Transverse colon (tissue), 4 donors: Measurements from ENCODE around the gene OPN3. TPM values are rescaled to one million over a fixed set of nuclear protein-coding genes. Genes with fewer than 3 reads are reported as not detected.
A peak's percentile ranks its signal among the peaks of the same experiment; 100 is the strongest.

Experiments
- DNase-seq: peaks from one replicate; pipeline ENCODE4 v3.0.0-alpha.2; 2019
- H3K27ac ChIP-seq, 4 donors: fragments of 200-600 bp; sonication (generic); 2 replicates each; pipeline ENCODE4 v1.5.1; 2016 to 2018; ENCODE audit warnings: inconsistent platforms in 4 of 4
- H3K27me3 ChIP-seq: fragments of 200-600 bp; sonication (generic); 2 replicates; pipeline ENCODE4 v1.5.1; 2017; ENCODE audit warnings: inconsistent platforms
- H3K36me3 ChIP-seq, 4 donors: fragments of 200-600 bp; sonication (generic); 2 replicates each; pipeline ENCODE4 v1.5.1; 2017 to 2019; ENCODE audit warnings: inconsistent platforms in 4 of 4
- H3K4me1 ChIP-seq, 4 donors: fragments of 200-600 bp; sonication (generic); 2 replicates each; pipeline ENCODE4 v1.5.1; 2017 to 2020; ENCODE audit warnings: inconsistent platforms in 4 of 4
- H3K4me3 ChIP-seq, 4 donors: fragments of 200-600 bp; sonication (generic); 1 replicate in 1 of 4; 2 replicates in 3 of 4; pipeline versions ENCODE4 v1.5.1 to v1.6.1; 2017 to 2019; ENCODE audit warnings: inconsistent platforms in 4 of 4
- H3K9me3 ChIP-seq, 2 donors: fragments of 200-600 bp; sonication (generic); 2 replicates each; pipeline ENCODE4 v1.5.1; 2017 to 2019; ENCODE audit warnings: inconsistent platforms in 2 of 2
- CTCF ChIP-seq, 5 experiments: fragments of 200-600 bp in 3 of 5; fragments of 450-650 bp in 2 of 5; sonication (generic) in 3 of 5; IDR thresholded peaks; 1 replicate in 2 of 5; 2 replicates in 3 of 5; pipeline ENCODE4 v1.5.1; 2016 to 2017; ENCODE audit warnings: antibody characterized with exemption in 5 of 5, inconsistent platforms in 3 of 5, mild to moderate bottlenecking in 2 of 5, moderate library complexity in 1 of 5
- EP300 ChIP-seq: sonication (generic); formaldehyde crosslinking; IDR thresholded peaks from one replicate; pipeline ENCODE4 v1.6.1; 2017; ENCODE audit warnings: antibody characterized with exemption, low read depth
- POLR2A ChIP-seq: fragments of 450-650 bp; IDR thresholded peaks from one replicate; pipeline ENCODE4 v1.6.1; 2016; ENCODE audit warnings: antibody characterized with exemption, mild to moderate bottlenecking, moderate library complexity
- POLR2AphosphoS5 ChIP-seq, 3 donors: sonication (generic); formaldehyde crosslinking; IDR thresholded peaks; one replicate each; pipeline ENCODE4 v1.6.1; 2016; ENCODE audit warnings: antibody characterized with exemption in 3 of 3
- WGBS, 2 donors: methylation state at CpG; one replicate each; pipeline ENCODE4 v1.1.5; 2018; ENCODE audit warnings: low coverage in 1 of 2; 5-methylcytosine and 5-hydroxymethylcytosine counted together
- in situ Hi-C, 4 donors: fragments of 200-750 bp; cut with MboI; loops; one replicate each; pipeline versions ENCODE4 v1.15.0 to v1.15.1; 2017; ENCODE audit warnings: low sequenced_read_pairs in 3 of 4, low pct_ligation_motif_present in 1 of 4, low pct_unique_long_range_greater_than_20kb in 1 of 4
- intact Hi-C: fragments of 100-400 bp; cut with DNase I; formaldehyde crosslinking; loops from one replicate; pipeline ENCODE4 v1.15.1; 2023; ENCODE audit warnings: low total_unique reads
- total RNA-seq, 4 donors: library from RNA; depleted of rRNA; stranded (reverse); fragments of >200 nt; gene quantifications; one replicate each; pipeline ENCODE4 v1.1.0, GENCODE V29; 2016

OPN3 gene
- total RNA-seq, 4 donors from 2014 or later = 23.5 to 107 (median 49.3) TPM

GRCh38 chr1:241638099-241638682, 2.0 kb downstream of the OPN3 start:
- no peak for DNase-seq
- Histone ChIP-seq H3K4me3 (peak overlapping the region in 1 of 4 donors; percentile 92), H3K27me3 (no peaks in the 10 kb centered on the region), H3K27ac (no peak overlapping the region), H3K36me3 (peaks cover 0 to 5% (median 0%) of the 10 kb centered on the region in 4 donors), H3K4me1 (peaks cover 0 to 28% (median 19%) of the 10 kb centered on the region in 4 donors), H3K9me3 (no peaks in the 10 kb centered on the region)
- WGBS, 2 donors = 69 to 70% methylated on average over 5 of the region's 5 CpGs
- intact Hi-C loops = no loop called here
- TF ChIP-seq EP300 = no peak
- no peak for TF ChIP-seq CTCF (IDR thresholded peaks at IDR 0.05)
- TF ChIP-seq POLR2A = no peak
- no peak for TF ChIP-seq POLR2AphosphoS5 (IDR thresholded peaks at IDR 0.05)
- in situ Hi-C loops = loop anchor here in 2 of 4 donors (10.0 to 25.0 kb wide), 2 partner anchors 101 to 103 kb away; partner anchors contain the start of gene KMO (in 2 of the 2)

- H3K27me3 ChIP-seq = no peaks in the 10 kb centered on the region
- no peak overlapping the region for H3K27ac ChIP-seq
- TF ChIP-seq CTCF (IDR thresholded peaks at IDR 0.05) (no peak), POLR2AphosphoS5 (IDR thresholded peaks at IDR 0.05) (no peak), EP300 (no peak), POLR2A (no peak)
- H3K36me3 ChIP-seq = peaks cover 0 to 5% (median 0%) of the 10 kb centered on the region in 4 donors
- H3K4me3 ChIP-seq = no peak overlapping the region
- 75 to 84% methylated on average over 4 of the region's 4 CpGs for WGBS, 2 donors
- no peak for DNase-seq
- in situ Hi-C loops (loop anchor here in 2 of 4 donors (10.0 to 25.0 kb wide), 2 partner anchors 100 to 103 kb away; partner anchors contain the start of gene KMO (in 2 of the 2)), intact Hi-C loops (no loop called here)
- H3K4me1 ChIP-seq = peaks cover 0 to 28% (median 19%) of the 10 kb centered on the region in 4 donors
- no peaks in the 10 kb centered on the region for H3K9me3 ChIP-seq
Observed at GRCh38 chr1:241637604-241638003, 2.6 kb downstream of the OPN3 start.

GRCh38 chr1:241637046-241637590, 3.1 kb downstream of the OPN3 start:
- H3K9me3 ChIP-seq = no peaks in the 10 kb centered on the region
- H3K27ac ChIP-seq = no peak overlapping the region
- TF ChIP-seq POLR2A (no peak), POLR2AphosphoS5 (IDR thresholded peaks at IDR 0.05) (no peak), CTCF (IDR thresholded peaks at IDR 0.05) (no peak), EP300 (no peak)
- intact Hi-C loops = no loop called here
- peaks cover 0 to 28% (median 19%) of the 10 kb centered on the region in 4 donors for H3K4me1 ChIP-seq
- no peaks in the 10 kb centered on the region for H3K27me3 ChIP-seq
- DNase-seq = no peak
- in situ Hi-C loops = loop anchor here in 2 of 4 donors (10.0 to 25.0 kb wide), 2 partner anchors 100 to 102 kb away; partner anchors contain the start of gene KMO (in 2 of the 2)
- H3K36me3 ChIP-seq = peaks cover 0 to 5% (median 0%) of the 10 kb centered on the region in 4 donors
- no peak overlapping the region for H3K4me3 ChIP-seq

GRCh38 chr1:241636291-241636690, 3.9 kb downstream of the OPN3 start:
- H3K27me3 ChIP-seq = no peaks in the 10 kb centered on the region
- in situ Hi-C loops = loop anchor here in 2 of 4 donors (10.0 to 25.0 kb wide), 2 partner anchors 99 to 101 kb away; partner anchors contain the start of gene KMO (in 2 of the 2)
- peaks cover 0 to 5% (median 0%) of the 10 kb centered on the region in 4 donors for H3K36me3 ChIP-seq
- H3K4me3 ChIP-seq = no peak overlapping the region
- H3K9me3 ChIP-seq = no peaks in the 10 kb centered on the region
- no peak for DNase-seq
- WGBS, 2 donors = 64 to 85% methylated on average over 1 of the region's 1 CpG
- H3K27ac ChIP-seq = no peak overlapping the region
- intact Hi-C loops = no loop called here
- TF ChIP-seq EP300 = no peak
- no peak for TF ChIP-seq POLR2A
- no peak for TF ChIP-seq CTCF (IDR thresholded peaks at IDR 0.05)
- TF ChIP-seq POLR2AphosphoS5 (IDR thresholded peaks at IDR 0.05) = no peak
- H3K4me1 ChIP-seq = peaks cover 0 to 28% (median 19%) of the 10 kb centered on the region in 4 donors
